ENCODE measurements around the gene SGTA.

SGTA gene

GRCh38 chr19:2810141-2811091 is 27.3 kb upstream of the SGTA start:
- DNase-seq (ENCODE audit: low read depth in 1 of 2, low spot score in 1 of 2): no peak

DNA sequence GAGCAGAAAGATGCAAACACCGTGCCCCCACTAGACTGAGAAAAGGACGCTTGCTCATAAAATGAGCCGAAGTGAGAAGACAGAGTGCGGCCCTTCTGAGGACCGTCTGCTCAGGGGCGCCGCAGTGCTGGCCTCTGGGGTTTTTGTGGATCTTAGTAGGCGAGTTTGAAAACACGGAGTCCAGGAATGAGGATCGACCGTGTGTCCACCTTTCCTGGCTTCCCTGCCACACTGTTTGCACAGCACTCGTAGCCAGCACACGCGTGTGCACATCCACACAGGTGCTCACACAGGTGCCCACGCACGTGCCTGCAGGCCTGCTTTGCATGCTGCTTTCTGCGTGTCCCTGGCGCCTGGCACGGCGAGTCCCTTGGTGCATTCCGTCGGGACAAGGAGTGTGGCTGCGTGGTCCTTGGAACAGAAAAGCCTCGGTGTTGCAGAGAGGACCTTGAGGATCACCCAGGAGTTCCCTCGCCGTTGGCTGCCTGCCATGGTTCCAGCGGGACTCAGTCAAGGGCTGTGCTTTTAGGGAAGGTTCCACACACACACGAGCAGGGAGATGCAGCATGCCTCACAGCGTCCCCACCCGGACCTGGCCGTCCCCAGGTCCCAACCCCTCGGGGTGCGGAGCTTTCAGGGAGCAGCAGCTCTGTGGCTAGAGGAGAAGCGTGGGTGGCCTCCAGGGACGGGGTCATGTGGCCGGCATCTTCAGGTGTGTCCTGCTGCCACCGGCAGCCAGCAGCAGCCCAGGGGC is 26.5 kb upstream of the SGTA start:
- no peak for DNase-seq (ENCODE audit: low read depth in 1 of 2, low spot score in 1 of 2)

GRCh38 chr19:2808129-2808941 is 25.3 kb upstream of the SGTA start:
- no peak for DNase-seq (ENCODE audit: low read depth in 1 of 2, low spot score in 1 of 2)

DNA sequence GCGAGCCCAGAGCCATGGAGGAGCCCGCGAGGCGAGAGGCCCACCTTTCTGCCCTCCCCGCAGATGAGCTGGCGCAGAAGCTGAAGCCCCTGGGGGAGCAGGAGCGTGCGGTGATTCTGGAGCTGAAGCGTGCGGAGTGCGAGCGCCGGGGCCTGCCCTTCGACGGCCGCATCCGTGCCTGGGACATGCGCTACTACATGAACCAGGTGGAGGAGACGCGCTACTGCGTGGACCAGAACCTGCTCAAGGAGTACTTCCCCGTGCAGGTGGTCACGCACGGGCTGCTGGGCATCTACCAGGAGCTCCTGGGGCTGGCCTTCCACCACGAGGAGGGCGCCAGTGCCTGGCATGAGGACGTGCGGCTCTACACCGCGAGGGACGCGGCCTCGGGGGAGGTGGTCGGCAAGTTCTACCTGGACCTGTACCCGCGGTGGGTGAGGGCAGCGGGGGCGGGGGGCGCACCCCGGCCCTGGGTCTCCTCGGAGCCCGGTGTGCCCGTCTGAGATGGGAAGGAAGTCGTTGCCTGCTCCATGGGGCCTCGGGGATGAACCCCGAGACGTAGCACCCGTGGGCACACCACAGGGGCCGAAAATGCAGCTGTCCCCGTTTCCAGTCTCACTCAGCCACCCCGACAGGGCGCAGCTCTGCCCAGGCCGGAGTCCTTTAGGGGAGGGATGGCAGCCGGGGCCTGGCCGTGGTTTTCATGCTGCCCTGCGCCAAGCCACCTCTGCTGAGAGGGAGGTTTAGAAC is 24.5 kb upstream of the SGTA start:
- no peak for DNase-seq (ENCODE audit: low read depth in 1 of 2, low spot score in 1 of 2)

GRCh38 chr19:2806736-2807378 is 23.8 kb upstream of the SGTA start:
- no peak for DNase-seq (ENCODE audit: low read depth in 1 of 2, low spot score in 1 of 2)

DNA sequence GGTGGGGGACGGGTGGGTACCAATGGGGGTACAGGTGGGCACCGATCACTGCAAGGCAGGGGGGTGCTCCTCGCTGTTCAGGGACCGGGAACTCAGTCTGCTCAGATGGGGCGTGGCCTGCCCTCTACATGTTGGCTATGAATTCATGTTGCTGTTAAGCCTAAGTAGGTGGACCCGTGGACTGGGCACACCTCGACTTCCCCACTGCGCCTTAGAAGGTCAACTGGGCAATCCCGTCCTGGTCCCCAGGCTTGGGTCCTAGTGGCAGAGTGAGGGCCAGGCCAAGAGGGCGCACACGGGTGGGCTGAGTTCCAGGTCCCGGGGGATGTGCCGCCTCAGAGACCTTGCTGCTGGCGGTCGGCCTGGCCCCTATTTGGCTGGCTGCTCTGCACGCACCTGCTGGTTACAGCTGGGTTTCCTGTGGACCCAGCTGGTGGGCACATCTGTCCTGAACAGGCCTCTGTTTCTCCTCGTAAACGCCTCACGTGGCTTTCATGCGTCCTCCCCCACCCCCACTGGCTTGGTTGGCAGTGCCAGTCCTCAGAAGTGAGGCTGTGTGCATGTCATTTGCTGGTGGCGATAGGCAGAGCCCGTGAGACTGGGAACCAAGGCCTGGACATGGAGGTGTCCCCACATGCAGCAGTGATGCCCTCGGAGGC is 23.0 kb upstream of the SGTA start:
- DNase-seq (ENCODE audit: low read depth in 1 of 2, low spot score in 1 of 2): no peak

DNA sequence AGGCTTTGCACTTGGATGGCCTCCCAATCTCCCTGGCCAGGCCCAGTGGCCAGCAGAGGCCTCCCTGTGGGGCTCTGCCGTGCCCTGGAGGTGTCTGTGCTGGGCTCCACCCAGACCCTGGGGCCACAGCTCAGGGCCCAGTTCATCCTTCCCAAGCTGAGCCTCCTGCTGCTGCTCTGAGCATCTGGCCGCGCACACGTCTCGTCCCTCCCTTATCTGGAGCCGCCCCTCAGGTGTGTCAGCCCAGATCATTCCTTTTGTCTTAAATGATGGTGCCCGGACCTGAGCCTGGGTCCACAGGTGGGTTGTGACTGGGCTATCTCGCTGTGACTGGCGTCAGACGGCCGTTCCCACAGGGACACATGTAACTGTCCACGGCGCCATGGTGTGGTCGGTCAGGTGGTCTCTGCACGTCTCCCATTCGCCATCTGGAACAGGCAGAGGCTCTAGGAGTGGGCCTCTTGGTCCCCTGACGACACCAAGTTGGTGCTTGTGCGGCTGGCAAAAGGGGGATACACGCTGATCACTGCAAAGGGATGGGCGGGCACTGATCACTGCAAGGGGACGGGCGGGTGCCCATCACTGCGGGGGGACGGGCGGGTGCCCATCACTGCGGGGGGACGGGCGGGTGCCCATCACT is 22.3 kb upstream of the SGTA start:
- no peak for DNase-seq (ENCODE audit: low read depth in 1 of 2, low spot score in 1 of 2)

DNA sequence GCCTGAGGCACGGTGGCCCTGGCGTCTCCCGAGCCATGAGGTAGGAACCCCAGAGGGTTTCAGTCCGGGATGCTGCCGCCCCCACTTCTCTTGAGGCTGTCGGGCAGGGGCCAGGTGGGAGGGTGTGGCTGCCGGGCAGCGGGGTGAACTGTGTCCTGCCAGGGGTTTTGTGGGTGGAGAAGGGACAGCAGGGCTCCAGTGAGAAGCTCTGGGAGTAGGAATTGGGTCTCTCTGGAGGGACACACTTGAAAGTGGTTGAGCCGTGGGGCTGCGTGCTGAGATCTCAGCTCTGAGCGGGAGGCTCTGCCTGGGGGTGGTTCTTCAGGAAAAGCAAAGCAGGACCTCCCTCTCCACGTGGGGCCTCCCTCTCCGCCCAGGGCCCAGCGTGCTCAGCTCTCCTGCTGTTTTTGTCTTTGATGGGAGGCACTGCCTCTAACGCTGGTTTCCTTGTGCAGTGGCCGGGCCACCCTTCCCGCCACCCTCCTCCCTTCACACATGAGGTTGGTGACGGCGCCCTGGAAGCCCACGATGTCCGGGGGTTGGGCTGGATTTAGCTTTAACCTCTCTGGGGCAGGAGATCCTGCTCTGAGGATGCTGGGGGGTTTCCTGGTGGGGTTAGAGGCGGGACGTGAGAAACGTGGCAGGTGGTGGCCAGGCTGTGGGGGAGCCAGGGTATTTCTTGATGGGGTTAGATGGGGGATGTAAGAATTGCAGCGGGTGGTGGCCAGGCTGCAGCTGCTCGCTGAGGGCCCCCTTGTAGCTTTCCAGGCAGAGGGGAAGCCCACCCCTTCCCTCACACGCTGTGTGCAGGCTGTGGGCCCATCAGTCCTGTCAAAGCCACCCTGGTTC is 21.3 kb upstream of the SGTA start:
- no peak for DNase-seq (ENCODE audit: low read depth in 1 of 2, low spot score in 1 of 2)

GRCh38 chr19:2803486-2804155 is 20.5 kb upstream of the SGTA start:
- DNase-seq (ENCODE audit: low read depth in 1 of 2, low spot score in 1 of 2): no peak

DNA sequence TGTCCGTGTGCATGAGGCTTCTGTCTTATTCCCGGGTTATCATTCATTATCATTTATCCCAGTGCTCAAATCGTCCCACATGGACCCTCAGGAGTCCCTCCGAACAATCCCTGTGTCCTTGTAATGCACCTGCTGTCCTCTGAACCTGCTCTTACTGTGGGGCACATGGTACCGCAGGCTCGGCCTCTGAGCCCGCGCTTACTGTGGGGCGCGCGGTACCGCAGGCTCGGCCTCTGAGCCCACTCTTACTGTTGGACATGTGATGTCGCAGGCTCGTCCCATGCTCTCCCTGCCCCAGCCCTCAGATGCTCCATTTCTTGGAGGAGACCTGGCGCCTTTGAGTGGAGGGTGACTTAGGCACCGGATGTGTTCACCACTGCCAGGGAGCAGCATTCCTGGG is 19.8 kb upstream of the SGTA start:
- no peak for DNase-seq (ENCODE audit: low read depth in 1 of 2, low spot score in 1 of 2)

DNA sequence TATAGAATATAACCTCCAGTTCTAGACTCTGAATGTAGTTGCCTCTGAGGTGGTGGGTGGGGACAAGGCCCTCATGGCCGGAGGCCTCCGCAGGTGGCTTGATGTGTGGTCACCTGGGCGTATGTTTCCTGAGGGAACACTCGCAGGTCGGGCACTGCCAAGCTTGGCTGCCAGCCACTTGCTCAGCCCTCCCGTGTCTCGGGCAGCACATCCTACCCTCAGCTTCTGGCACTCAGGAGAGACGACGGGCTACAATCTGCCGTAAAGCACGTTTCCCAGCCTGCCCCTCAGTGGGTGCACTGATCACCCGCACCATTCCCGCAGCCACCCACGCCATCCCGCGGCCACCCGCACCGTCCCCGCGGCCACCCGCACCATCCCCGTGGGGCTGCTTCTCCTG is 17.4 kb upstream of the SGTA start:
- DNase-seq (ENCODE audit: low read depth in 1 of 2, low spot score in 1 of 2): no peak

- DNase-seq (ENCODE audit: low read depth in 1 of 2, low spot score in 1 of 2): no peak
Observed at GRCh38 chr19:2799273-2800020, 16.4 kb upstream of the SGTA start.

GRCh38 chr19:2798733-2799132 is 15.7 kb upstream of the SGTA start:
- DNase-seq (ENCODE audit: low read depth in 1 of 2, low spot score in 1 of 2): no peak

GRCh38 chr19:2798158-2798685 is 15.1 kb upstream of the SGTA start:
- DNase-seq (ENCODE audit: low read depth in 1 of 2, low spot score in 1 of 2): no peak

DNA sequence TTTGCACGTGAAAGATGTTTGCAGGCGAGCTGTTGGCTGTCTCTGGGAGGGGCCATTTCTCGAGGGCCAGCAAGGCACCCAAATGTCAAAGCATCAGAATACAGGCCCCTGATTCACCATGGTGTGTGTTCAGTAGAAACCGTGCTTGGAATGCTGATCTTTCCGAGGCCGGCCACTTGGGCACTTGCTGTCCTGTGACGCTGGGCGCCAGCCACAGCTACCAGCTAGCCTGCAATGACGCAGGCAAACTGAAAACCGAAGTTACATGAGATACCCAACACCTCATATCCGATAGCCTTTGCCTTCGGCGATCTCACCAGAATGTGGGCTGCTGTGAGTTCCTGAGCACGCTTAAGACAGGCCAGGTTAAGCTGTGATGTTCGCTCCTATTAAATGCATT is 14.2 kb upstream of the SGTA start:
- no peak for DNase-seq (ENCODE audit: low read depth in 1 of 2, low spot score in 1 of 2)

- DNase-seq (ENCODE audit: low read depth in 1 of 2, low spot score in 1 of 2): no peak
Observed at GRCh38 chr19:2796659-2797266, 13.7 kb upstream of the SGTA start.
